Activated T-helper 2 cell treated with anti-CD3 and anti-CD28 coated beads, Interferon-gamma antibody, Interleukin-2, Interleukin-4, amounts not matched to agents 10 μg/mL and 5 μg/mL and 100 μg/mL, durations not matched to agents 14 hours and 24 hours and 36 hours (primary cell): ENCODE data around the gene MED9. TPM values are rescaled to one million over a fixed set of nuclear protein-coding genes. Genes with fewer than 3 reads are reported as not detected.

Experiments
- DNase-seq: peaks from one replicate; pipeline ENCODE4 v3.0.0; 2021; ENCODE audit warnings: low spot score
- H3K27ac Mint-ChIP-seq: one replicate; pipeline ENCODE4 v1.8.0; 2021; ENCODE audit warnings: mixed read lengths
- H3K27me3 Mint-ChIP-seq: one replicate; pipeline ENCODE4 v1.8.0; 2021; ENCODE audit warnings: low read depth, mixed read lengths
- H3K36me3 Mint-ChIP-seq: one replicate; pipeline ENCODE4 v1.8.0; 2021; ENCODE audit warnings: low read depth, mixed read lengths
- H3K4me1 Mint-ChIP-seq: one replicate; pipeline ENCODE4 v1.8.0; 2021; ENCODE audit warnings: low read depth, mixed read lengths
- H3K4me3 Mint-ChIP-seq: one replicate; pipeline ENCODE4 v1.8.0; 2021; ENCODE audit warnings: low read depth, mild to moderate bottlenecking, moderate library complexity, mixed read lengths
- H3K9me3 Mint-ChIP-seq: one replicate; pipeline ENCODE4 v1.8.0; 2021; ENCODE audit warnings: mixed read lengths
- intact Hi-C: fragments of 100-400 bp; cut with micrococcal nuclease; formaldehyde crosslinking; loops from one replicate; pipeline ENCODE4 v1.15.1; 2023
- total RNA-seq: library from RNA; stranded (reverse); gene quantifications from 2 replicates; pipeline ENCODE4 v1.2.3, GENCODE V29; 2022

MED9 gene
- total RNA-seq, 1 donor from 2014 or later = 12.6 TPM

DNA sequence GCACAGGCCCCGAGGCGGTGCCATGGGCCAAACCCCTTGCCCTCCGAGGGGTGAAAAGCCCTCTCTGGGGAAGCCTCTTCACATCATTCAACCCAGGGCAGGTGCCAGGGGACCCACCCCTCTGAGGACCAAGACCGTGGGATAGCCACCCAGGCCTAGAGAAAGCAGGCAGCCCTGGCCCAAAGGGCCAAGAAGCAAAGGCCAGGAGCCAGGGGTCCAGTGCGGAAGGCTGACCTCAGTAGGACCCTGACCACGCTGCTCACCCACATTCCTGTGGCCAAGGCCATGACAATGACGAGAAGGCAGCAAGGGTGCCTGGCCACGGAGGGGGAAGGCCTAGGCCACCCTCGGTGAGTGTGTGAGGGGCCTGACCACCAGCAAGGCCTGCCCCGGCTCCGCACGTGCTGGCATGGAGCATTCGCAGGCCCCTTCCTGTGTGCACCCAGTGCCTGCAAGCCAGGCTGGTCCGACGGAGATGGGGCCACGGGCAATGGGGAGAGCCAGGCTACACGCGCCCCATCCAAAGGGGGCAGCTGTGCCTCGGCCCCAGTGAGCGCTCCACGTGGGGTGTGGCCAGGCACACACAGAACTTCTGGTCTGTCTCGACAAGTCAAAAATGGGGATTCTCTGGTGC lies 43.9 kb downstream of the MED9 start:
- no peak overlapping the region for H3K4me3 Mint-ChIP-seq
- no peaks in the 10 kb centered on the region for H3K27me3 Mint-ChIP-seq
- peaks cover 3% of the 10 kb centered on the region for H3K4me1 Mint-ChIP-seq
- intact Hi-C loops = no loop called here
- H3K27ac Mint-ChIP-seq = no peak overlapping the region
- no peaks in the 10 kb centered on the region for H3K9me3 Mint-ChIP-seq
- DNase-seq = no peak
- no peaks in the 10 kb centered on the region for H3K36me3 Mint-ChIP-seq

DNA sequence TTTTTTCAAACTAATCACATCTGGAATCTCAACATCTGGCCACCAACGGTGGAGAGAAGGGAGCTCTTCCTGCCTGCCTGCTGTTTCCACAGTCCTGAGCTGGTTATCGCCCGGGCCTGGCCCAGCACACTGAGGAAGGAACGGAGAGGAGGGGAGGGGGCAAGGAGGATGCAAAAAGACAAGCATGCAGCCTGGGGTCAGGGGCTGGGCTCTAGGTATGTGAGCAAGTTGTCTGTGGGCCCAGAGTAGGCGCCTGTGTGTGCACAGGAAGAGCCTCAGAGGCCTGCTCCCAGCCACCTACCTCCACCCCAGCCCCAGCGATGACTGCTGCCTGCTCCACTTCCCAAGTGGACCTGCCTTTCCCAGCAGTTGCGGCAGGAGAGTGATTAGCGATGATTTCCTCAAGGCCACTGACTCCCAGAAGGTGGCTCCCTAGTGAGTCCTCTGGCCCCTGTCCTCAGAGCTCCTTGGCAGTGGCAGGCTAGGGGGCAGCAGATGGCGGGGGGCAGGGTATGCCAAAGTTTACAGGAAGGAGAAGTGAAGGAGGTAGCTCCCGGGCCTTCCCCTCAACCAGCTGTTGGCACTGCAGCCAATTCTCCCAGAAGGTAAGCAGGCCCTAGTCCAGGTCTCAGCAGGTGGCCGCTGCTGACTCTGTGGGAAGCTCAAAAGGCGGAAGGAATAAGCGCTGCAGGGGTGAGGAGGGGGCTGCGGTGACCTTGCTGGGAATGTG lies 46.4 kb downstream of the MED9 start:
- no peaks in the 10 kb centered on the region for H3K9me3 Mint-ChIP-seq
- no peak overlapping the region for H3K4me3 Mint-ChIP-seq
- intact Hi-C loops = no loop called here
- no peak for DNase-seq
- no peaks in the 10 kb centered on the region for H3K27me3 Mint-ChIP-seq
- no peak overlapping the region for H3K27ac Mint-ChIP-seq
- H3K36me3 Mint-ChIP-seq = no peaks in the 10 kb centered on the region
- H3K4me1 Mint-ChIP-seq = no peaks in the 10 kb centered on the region

DNA sequence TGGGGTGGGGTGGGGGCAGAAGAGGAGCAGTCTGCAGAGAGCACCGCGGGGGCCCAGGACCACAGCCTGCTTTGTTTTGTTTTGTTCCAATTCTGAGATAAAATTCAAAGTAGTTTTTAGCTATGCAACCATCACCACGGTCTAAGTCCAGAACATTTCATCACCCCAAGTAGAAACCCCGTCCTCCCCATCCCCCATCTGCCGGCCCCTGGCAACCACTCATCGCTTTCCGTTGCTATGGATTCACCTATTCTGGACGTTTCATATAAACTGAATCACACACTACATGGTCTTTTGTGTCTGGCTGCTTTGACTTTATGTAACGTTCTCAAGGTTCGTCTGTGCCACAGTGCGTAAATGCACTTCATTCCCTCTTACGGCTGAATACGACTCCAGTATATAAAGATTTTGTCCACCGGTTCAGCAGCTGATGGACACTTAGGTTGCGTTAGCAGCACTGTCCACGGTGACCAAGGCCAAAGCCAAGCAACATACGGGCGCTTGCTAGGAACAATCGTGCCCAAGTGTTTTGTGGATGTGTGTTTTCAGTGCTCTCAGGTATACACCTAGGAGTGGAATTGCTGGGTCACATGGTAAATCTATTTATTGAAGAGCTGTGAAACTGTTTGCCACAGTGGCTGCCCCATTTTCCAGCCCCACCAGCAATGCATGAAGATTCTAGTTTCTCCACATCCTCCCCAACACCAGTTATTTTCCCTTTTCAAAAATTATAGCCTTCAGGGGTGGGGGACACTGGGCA lies 47.1 kb downstream of the MED9 start:
- intact Hi-C loops = no loop called here
- H3K4me1 Mint-ChIP-seq = no peaks in the 10 kb centered on the region
- no peak overlapping the region for H3K4me3 Mint-ChIP-seq
- no peaks in the 10 kb centered on the region for H3K27me3 Mint-ChIP-seq
- no peak for DNase-seq
- no peaks in the 10 kb centered on the region for H3K36me3 Mint-ChIP-seq
- no peak overlapping the region for H3K27ac Mint-ChIP-seq
- H3K9me3 Mint-ChIP-seq = no peaks in the 10 kb centered on the region

DNA sequence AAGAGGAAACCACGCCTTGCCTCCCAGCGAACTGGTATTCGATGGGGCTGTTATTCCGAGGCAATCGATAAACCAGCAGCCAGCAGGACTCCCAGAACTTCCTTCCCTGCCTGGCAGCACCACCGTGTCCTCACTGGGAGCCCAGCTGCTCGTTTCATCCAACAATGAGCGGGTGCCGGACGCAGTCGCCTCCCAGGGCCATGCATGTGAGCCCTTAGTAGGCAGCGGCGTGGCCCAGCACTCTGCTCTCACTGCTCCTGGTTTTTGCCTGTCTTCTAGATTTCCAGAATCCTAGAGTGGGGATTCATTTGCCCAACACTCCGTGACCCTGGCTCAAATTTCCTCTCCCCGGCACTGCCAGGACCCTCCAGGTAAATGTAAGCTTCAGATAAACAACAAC lies 48.5 kb downstream of the MED9 start:
- intact Hi-C loops = no loop called here
- Mint-ChIP-seq H3K4me1 (no peaks in the 10 kb centered on the region), H3K9me3 (no peaks in the 10 kb centered on the region), H3K4me3 (no peak overlapping the region), H3K27ac (no peak overlapping the region), H3K36me3 (no peaks in the 10 kb centered on the region), H3K27me3 (no peaks in the 10 kb centered on the region)
- no peak for DNase-seq

DNA sequence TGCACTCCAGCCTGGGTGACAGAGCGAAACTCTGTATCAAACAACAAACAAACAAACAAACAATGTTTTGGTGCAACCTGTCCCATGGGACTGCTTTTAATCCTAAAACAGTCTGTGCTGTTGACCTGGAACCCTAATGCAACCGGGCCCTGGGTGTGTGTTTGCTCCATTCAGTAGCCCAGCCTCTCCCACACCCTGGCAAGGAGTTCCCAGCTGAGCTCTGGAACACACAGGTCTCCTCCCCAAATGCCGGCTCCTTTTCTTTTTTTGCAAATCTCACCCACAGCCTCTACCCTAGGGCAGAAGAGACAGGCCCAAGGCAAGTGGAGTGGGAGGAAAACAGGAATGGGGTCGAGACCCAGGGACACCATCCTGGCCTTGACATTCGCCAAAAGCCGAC lies 49.2 kb downstream of the MED9 start:
- no peak for DNase-seq
- no peaks in the 10 kb centered on the region for H3K9me3 Mint-ChIP-seq
- intact Hi-C loops = no loop called here
- H3K36me3 Mint-ChIP-seq = no peaks in the 10 kb centered on the region
- H3K27me3 Mint-ChIP-seq = no peaks in the 10 kb centered on the region
- H3K4me3 Mint-ChIP-seq = no peak overlapping the region
- no peaks in the 10 kb centered on the region for H3K4me1 Mint-ChIP-seq
- no peak overlapping the region for H3K27ac Mint-ChIP-seq

DNA sequence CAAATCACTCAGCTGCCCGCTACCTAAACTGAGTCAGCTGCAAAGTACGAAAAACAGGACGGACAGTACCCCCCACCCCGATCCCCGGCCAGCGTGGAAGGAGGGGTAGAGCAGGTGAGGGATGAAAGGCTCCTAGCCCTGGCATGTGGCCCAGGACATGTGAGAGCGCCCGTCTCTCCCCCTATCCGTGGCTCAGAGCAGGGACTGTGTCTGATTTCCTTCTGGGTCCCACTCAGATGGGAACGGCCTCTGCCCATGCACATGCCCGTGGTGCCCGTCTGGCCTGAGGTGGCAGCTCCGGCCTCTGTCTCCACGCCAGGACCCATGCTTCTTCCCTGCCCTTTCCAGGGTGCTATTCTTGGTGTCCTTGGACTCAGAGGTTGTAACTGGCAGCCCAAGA lies 49.6 kb downstream of the MED9 start:
- Mint-ChIP-seq H3K36me3 (no peaks in the 10 kb centered on the region), H3K4me3 (no peak overlapping the region), H3K27me3 (no peaks in the 10 kb centered on the region), H3K4me1 (no peaks in the 10 kb centered on the region), H3K27ac (no peak overlapping the region), H3K9me3 (no peaks in the 10 kb centered on the region)
- no peak for DNase-seq
- intact Hi-C loops = no loop called here

- Mint-ChIP-seq H3K9me3 (no peaks in the 10 kb centered on the region), H3K4me3 (no peak overlapping the region), H3K36me3 (no peaks in the 10 kb centered on the region), H3K27me3 (no peaks in the 10 kb centered on the region), H3K27ac (no peak overlapping the region), H3K4me1 (no peaks in the 10 kb centered on the region)
- no peak for DNase-seq
- intact Hi-C loops = no loop called here
Observed at GRCh38 chr17:17527534-17527933, 50.7 kb downstream of the MED9 start.

DNA sequence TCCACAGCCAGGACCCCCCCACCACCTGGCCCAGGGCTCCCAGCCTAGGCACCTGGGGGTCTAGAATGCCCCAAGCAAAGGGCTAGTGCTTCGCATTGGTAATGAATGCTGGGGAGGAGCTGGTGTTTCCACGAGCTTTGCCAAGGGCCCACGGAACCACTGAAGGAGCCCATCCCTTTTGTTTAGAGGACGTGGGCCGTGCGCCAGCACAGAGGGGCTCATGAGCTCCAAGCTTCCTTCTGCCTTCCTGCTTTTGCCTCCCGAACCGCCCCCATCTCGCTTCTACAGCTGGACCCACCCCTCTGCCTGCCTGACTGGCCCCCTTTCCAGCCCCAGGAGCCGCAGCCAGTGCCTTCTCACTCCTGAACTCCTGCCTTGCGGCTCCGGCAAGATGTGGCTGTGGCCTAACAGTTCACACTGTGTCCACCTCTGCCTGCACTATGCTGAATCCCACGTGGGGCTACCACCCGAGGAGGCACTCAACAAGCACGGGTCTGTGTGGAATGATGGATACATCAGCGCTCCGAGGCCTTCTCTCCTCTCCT lies 51.2 kb downstream of the MED9 start:
- H3K4me3 Mint-ChIP-seq = no peak overlapping the region
- no peaks in the 10 kb centered on the region for H3K27me3 Mint-ChIP-seq
- intact Hi-C loops = no loop called here
- no peaks in the 10 kb centered on the region for H3K36me3 Mint-ChIP-seq
- H3K4me1 Mint-ChIP-seq = no peaks in the 10 kb centered on the region
- no peak overlapping the region for H3K27ac Mint-ChIP-seq
- no peaks in the 10 kb centered on the region for H3K9me3 Mint-ChIP-seq
- no peak for DNase-seq

- H3K4me3 Mint-ChIP-seq = no peak overlapping the region
Observed at GRCh38 chr17:17528696-17529652, 52.2 kb downstream of the MED9 start.

GRCh38 chr17:17531156-17531555 lies 54.4 kb downstream of the MED9 start:
- DNase-seq = no peak
- Mint-ChIP-seq H3K4me3 (no peak overlapping the region), H3K27me3 (no peaks in the 10 kb centered on the region), H3K4me1 (no peaks in the 10 kb centered on the region), H3K36me3 (no peaks in the 10 kb centered on the region), H3K27ac (no peak overlapping the region), H3K9me3 (no peaks in the 10 kb centered on the region)
- intact Hi-C loops = no loop called here

More at GRCh38 chr17:17528696-17529652, 52.2 kb downstream of the MED9 start:
- Mint-ChIP-seq H3K27ac (no peak overlapping the region), H3K9me3 (no peaks in the 10 kb centered on the region), H3K4me1 (no peaks in the 10 kb centered on the region), H3K36me3 (no peaks in the 10 kb centered on the region), H3K27me3 (no peaks in the 10 kb centered on the region)
- intact Hi-C loops = no loop called here
- DNase-seq = no peak

DNA sequence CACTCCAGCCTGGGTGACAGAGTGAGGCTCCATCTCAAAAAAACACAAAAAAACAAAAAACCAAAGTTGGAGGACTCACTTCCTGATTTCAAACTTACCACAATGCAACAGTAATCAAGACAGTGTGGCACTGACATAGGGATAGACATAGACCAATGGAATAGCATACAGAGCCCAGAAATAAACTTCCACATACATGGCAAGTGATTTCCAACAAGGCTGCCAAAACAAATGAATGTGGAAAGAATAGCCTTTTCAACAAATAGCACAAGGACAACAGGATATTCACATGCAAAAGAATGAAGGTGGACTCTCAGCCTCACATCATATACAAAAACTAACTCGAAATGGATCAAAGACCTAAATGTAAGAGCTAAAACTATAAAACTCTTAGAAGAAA lies 56.2 kb downstream of the MED9 start:
- Mint-ChIP-seq H3K4me3 (no peak overlapping the region), H3K36me3 (no peaks in the 10 kb centered on the region), H3K27me3 (no peaks in the 10 kb centered on the region), H3K9me3 (no peaks in the 10 kb centered on the region), H3K27ac (no peak overlapping the region), H3K4me1 (no peaks in the 10 kb centered on the region)
- intact Hi-C loops = no loop called here
- DNase-seq = no peak

- H3K36me3 Mint-ChIP-seq = no peaks in the 10 kb centered on the region
- no peaks in the 10 kb centered on the region for H3K27me3 Mint-ChIP-seq
- H3K27ac Mint-ChIP-seq = no peak overlapping the region
- intact Hi-C loops = no loop called here
- DNase-seq = no peak
- no peak overlapping the region for H3K4me3 Mint-ChIP-seq
- no peaks in the 10 kb centered on the region for H3K4me1 Mint-ChIP-seq
- H3K9me3 Mint-ChIP-seq = no peaks in the 10 kb centered on the region
Observed at GRCh38 chr17:17533901-17534441, 57.2 kb downstream of the MED9 start.
